Stimulated activated naive CD8-positive, alpha-beta T cell treated with anti-CD3 and anti-CD28 coated beads, Interleukin-15, amount 100 ng/mL, for 72 hours (primary cell): ENCODE data around the gene USP24.
A peak's percentile ranks its signal among the peaks of the same experiment; 100 is the strongest.

ENCODE experiments used
- ATAC-seq: fragments of 150-1000 bp; cut with Tn5 transposase; 2 replicates; pipeline ENCODE4 v1.10.0; 2021; ENCODE audit warnings: mild to moderate bottlenecking, moderate library complexity
- DNase-seq, 2 donors: peaks; one replicate each; pipeline ENCODE4 v3.0.0; 2021 to 2022
- H3K27ac Mint-ChIP-seq, 2 donors: one replicate each; pipeline ENCODE4 v1.8.0; 2022; ENCODE audit warnings: mild to moderate bottlenecking in 2 of 2, mixed read lengths in 2 of 2, moderate library complexity in 2 of 2
- H3K27me3 Mint-ChIP-seq: one replicate; pipeline ENCODE4 v1.8.0; 2022; ENCODE audit warnings: mixed read lengths
- H3K4me1 Mint-ChIP-seq: one replicate; pipeline ENCODE4 v1.8.0; 2022; ENCODE audit warnings: mild to moderate bottlenecking, mixed read lengths
- H3K4me3 Mint-ChIP-seq, 2 donors: one replicate each; pipeline ENCODE4 v1.8.0; 2022; ENCODE audit warnings: mild to moderate bottlenecking in 2 of 2, mixed read lengths in 2 of 2, moderate library complexity in 1 of 2
- H3K9me3 Mint-ChIP-seq, 2 donors: one replicate each; pipeline ENCODE4 v1.8.0; 2022; ENCODE audit warnings: mixed read lengths in 2 of 2

USP24 gene

GRCh38 chr1:55164906-55165305, 50.3 kb downstream of the USP24 start:
- Mint-ChIP-seq H3K9me3 (no peaks in the 10 kb centered on the region), H3K4me3 (peak overlapping the region in 1 of 2 donors; percentile 11), H3K27ac (peak overlapping the region in 1 of 2 donors; percentile 79), H3K27me3 (no peaks in the 10 kb centered on the region), H3K4me1 (peaks cover 46% of the 10 kb centered on the region)
- no peak for DNase-seq
- ATAC-seq: peak; percentile 90

- Mint-ChIP-seq H3K9me3 (no peaks in the 10 kb centered on the region), H3K27me3 (no peaks in the 10 kb centered on the region), H3K27ac (no peak overlapping the region)
These were observed 55.6 kb downstream of the USP24 start for GRCh38 chr1:55159571-55159970.

GRCh38 chr1:55156608-55157007, 58.6 kb downstream of the USP24 start:
- Mint-ChIP-seq H3K27me3 (no peaks in the 10 kb centered on the region), H3K4me1 (peaks cover 31% of the 10 kb centered on the region), H3K27ac (no peak overlapping the region), H3K9me3 (no peaks in the 10 kb centered on the region), H3K4me3 (no peak overlapping the region)
- DNase-seq (no peak), ATAC-seq (no peak)

More at GRCh38 chr1:55159571-55159970, 55.6 kb downstream of the USP24 start:
- Mint-ChIP-seq H3K4me1 (peaks cover 22% of the 10 kb centered on the region), H3K4me3 (no peak overlapping the region)
- no peak for ATAC-seq
- DNase-seq: no peak

- DNase-seq: no peak
- Mint-ChIP-seq H3K4me1 (peaks cover 36% of the 10 kb centered on the region), H3K4me3 (no peak overlapping the region), H3K27ac (peak overlapping the region in 1 of 2 donors; percentile 22), H3K9me3 (no peaks in the 10 kb centered on the region), H3K27me3 (no peaks in the 10 kb centered on the region)
- no peak for ATAC-seq
These were observed 59.1 kb downstream of the USP24 start for GRCh38 chr1:55156093-55156492.

GRCh38 chr1:55155522-55155921, 59.6 kb downstream of the USP24 start:
- no peak for ATAC-seq
- Mint-ChIP-seq H3K27me3 (no peaks in the 10 kb centered on the region), H3K9me3 (no peaks in the 10 kb centered on the region), H3K4me1 (peaks cover 39% of the 10 kb centered on the region), H3K27ac (peak overlapping the region in 1 of 2 donors; percentile 22), H3K4me3 (no peak overlapping the region)
- DNase-seq: no peak

- H3K27me3 Mint-ChIP-seq: no peaks in the 10 kb centered on the region
- no peak for DNase-seq
- H3K9me3 Mint-ChIP-seq: no peaks in the 10 kb centered on the region
- H3K4me1 Mint-ChIP-seq: peaks cover 39% of the 10 kb centered on the region
- H3K27ac Mint-ChIP-seq: no peak overlapping the region
- ATAC-seq: no peak
- no peak overlapping the region for H3K4me3 Mint-ChIP-seq
These were observed 60.5 kb downstream of the USP24 start for GRCh38 chr1:55154616-55155015.

GRCh38 chr1:55153031-55153430, 62.1 kb downstream of the USP24 start:
- Mint-ChIP-seq H3K27me3 (no peaks in the 10 kb centered on the region), H3K4me3 (no peak overlapping the region), H3K27ac (peak overlapping the region; percentile 30 to 44), H3K9me3 (no peaks in the 10 kb centered on the region), H3K4me1 (peaks cover 39% of the 10 kb centered on the region)
- ATAC-seq (no peak), DNase-seq (no peak)

- peak overlapping the region; percentile 86 to 95 for H3K27ac Mint-ChIP-seq
- peak overlapping the region; percentile 64 to 70 for H3K4me3 Mint-ChIP-seq
- H3K9me3 Mint-ChIP-seq: no peaks in the 10 kb centered on the region
- peak; percentile 92 for ATAC-seq
- DNase-seq: no peak
- peaks cover 29% of the 10 kb centered on the region for H3K4me1 Mint-ChIP-seq
- no peaks in the 10 kb centered on the region for H3K27me3 Mint-ChIP-seq
These were observed 64.1 kb downstream of the USP24 start for GRCh38 chr1:55150880-55151588.

GRCh38 chr1:55148676-55149075, 66.5 kb downstream of the USP24 start:
- DNase-seq (no peak), ATAC-seq (no peak)
- Mint-ChIP-seq H3K4me1 (peaks cover 26% of the 10 kb centered on the region), H3K4me3 (no peak overlapping the region), H3K27ac (no peak overlapping the region), H3K9me3 (no peaks in the 10 kb centered on the region), H3K27me3 (no peaks in the 10 kb centered on the region)

- no peaks in the 10 kb centered on the region for H3K27me3 Mint-ChIP-seq
- no peak overlapping the region for H3K4me3 Mint-ChIP-seq
- no peak overlapping the region for H3K27ac Mint-ChIP-seq
- ATAC-seq (no peak), DNase-seq (no peak)
- no peaks in the 10 kb centered on the region for H3K9me3 Mint-ChIP-seq
- peaks cover 17% of the 10 kb centered on the region for H3K4me1 Mint-ChIP-seq
These were observed 67.6 kb downstream of the USP24 start for GRCh38 chr1:55147524-55147923.

- ATAC-seq (no peak), DNase-seq (no peak)
- H3K9me3 Mint-ChIP-seq: no peaks in the 10 kb centered on the region
- H3K4me3 Mint-ChIP-seq: no peak overlapping the region
- peaks cover 10% of the 10 kb centered on the region for H3K4me1 Mint-ChIP-seq
- no peaks in the 10 kb centered on the region for H3K27me3 Mint-ChIP-seq
- peak overlapping the region in 1 of 2 donors; percentile 8 for H3K27ac Mint-ChIP-seq
These were observed 68.4 kb downstream of the USP24 start for GRCh38 chr1:55146781-55147180.

- no peaks in the 10 kb centered on the region for H3K27me3 Mint-ChIP-seq
- DNase-seq: no peak
These were observed 70.3 kb downstream of the USP24 start for GRCh38 chr1:55144886-55145285.

GRCh38 chr1:55143684-55144083, 71.5 kb downstream of the USP24 start:
- no peak overlapping the region for H3K4me3 Mint-ChIP-seq
- peak overlapping the region in 1 of 2 donors; percentile 69 for H3K27ac Mint-ChIP-seq
- peaks cover 12% of the 10 kb centered on the region for H3K4me1 Mint-ChIP-seq
- peak; percentile 95 for ATAC-seq
- peak in 1 of 2 donors; percentile 33 for DNase-seq
- H3K9me3 Mint-ChIP-seq: no peaks in the 10 kb centered on the region
- no peaks in the 10 kb centered on the region for H3K27me3 Mint-ChIP-seq

More at GRCh38 chr1:55144886-55145285, 70.3 kb downstream of the USP24 start:
- no peaks in the 10 kb centered on the region for H3K9me3 Mint-ChIP-seq
- no peak overlapping the region for H3K4me3 Mint-ChIP-seq
- no peak overlapping the region for H3K27ac Mint-ChIP-seq
- no peak for ATAC-seq
- peaks cover 12% of the 10 kb centered on the region for H3K4me1 Mint-ChIP-seq

GRCh38 chr1:55141295-55141893, 73.8 kb downstream of the USP24 start:
- peaks cover 12% of the 10 kb centered on the region for H3K4me1 Mint-ChIP-seq
- peak overlapping the region; percentile 66 to 85 for H3K27ac Mint-ChIP-seq
- no peaks in the 10 kb centered on the region for H3K9me3 Mint-ChIP-seq
- ATAC-seq (no peak), DNase-seq (no peak)
- H3K27me3 Mint-ChIP-seq: no peaks in the 10 kb centered on the region
- no peak overlapping the region for H3K4me3 Mint-ChIP-seq

GRCh38 chr1:55140546-55140983, 74.6 kb downstream of the USP24 start:
- Mint-ChIP-seq H3K9me3 (no peaks in the 10 kb centered on the region), H3K4me3 (peak overlapping the region in 1 of 2 donors; percentile 20)

GRCh38 chr1:55140137-55140536, 75.0 kb downstream of the USP24 start:
- Mint-ChIP-seq H3K4me1 (peaks cover 12% of the 10 kb centered on the region), H3K4me3 (no peak overlapping the region), H3K9me3 (no peaks in the 10 kb centered on the region), H3K27me3 (no peaks in the 10 kb centered on the region), H3K27ac (no peak overlapping the region)
- DNase-seq (no peak), ATAC-seq (no peak)

More at GRCh38 chr1:55140546-55140983, 74.6 kb downstream of the USP24 start:
- ATAC-seq (peak; percentile 93), DNase-seq (peak; percentile 55 to 63)
- Mint-ChIP-seq H3K4me1 (peaks cover 12% of the 10 kb centered on the region), H3K27ac (peak overlapping the region in 1 of 2 donors; percentile 57), H3K27me3 (no peaks in the 10 kb centered on the region)
